Measurements from ENCODE around the gene SSX2IP. TPM values are rescaled to one million over a fixed set of nuclear protein-coding genes. Genes with fewer than 3 reads are reported as not detected.

SSX2IP gene
- total and polyA plus RNA-seq, 4 donors: 3.7 to 21.8 (median 6.4) TPM

DNA sequence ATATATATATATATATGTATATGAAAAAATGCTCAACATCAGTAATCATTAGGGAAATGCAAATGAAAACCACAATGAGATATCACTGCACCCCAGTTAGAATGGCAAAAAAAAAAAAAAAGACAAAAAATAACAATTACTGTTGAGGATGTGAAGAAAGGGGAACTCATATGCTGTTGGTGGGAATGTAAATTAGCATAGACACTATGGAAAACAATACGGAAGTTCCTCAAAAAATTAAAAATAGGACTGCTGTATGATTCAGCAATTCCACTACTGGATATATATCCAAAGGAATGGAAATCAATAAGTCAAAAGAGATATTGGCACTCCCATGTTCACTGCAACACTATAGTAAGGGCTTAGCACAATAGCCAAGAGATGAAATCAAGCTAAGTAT, 74.5 kb downstream of the SSX2IP start (continued):
- TF ChIP-seq, protein P1, sequence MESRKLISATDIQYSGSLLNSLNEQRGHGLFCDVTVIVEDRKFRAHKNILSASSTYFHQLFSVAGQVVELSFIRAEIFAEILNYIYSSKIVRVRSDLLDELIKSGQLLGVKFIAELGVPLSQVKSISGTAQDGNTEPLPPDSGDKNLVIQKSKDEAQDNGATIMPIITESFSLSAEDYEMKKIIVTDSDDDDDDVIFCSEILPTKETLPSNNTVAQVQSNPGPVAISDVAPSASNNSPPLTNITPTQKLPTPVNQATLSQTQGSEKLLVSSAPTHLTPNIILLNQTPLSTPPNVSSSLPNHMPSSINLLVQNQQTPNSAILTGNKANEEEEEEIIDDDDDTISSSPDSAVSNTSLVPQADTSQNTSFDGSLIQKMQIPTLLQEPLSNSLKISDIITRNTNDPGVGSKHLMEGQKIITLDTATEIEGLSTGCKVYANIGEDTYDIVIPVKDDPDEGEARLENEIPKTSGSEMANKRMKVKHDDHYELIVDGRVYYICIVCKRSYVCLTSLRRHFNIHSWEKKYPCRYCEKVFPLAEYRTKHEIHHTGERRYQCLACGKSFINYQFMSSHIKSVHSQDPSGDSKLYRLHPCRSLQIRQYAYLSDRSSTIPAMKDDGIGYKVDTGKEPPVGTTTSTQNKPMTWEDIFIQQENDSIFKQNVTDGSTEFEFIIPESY (IDR thresholded peaks at IDR 0.05): no peak
- TF ChIP-seq HNF4A (conservative IDR thresholded peaks at IDR 0.05): no peak
- TF ChIP-seq YY1 (IDR thresholded peaks at IDR 0.05): no peak

DNA sequence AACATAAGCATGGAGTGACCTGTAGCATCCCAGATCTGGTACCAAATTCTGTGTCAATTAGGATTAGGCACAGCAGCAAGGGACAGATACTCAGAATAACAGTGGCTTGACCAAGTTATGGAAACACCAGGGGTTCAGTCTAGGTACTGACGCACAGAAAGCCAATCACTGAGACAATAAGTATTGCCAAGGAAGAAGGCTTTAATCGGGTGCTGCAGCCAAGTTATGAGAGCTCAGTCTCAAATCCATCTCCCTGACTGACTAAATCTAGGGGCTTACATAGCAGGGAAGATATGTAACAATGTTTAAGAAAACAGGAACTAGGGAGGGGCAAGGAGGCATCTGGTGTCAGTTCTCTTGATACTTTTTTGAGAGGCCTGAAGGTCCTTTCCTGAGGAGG, 76.4 kb downstream of the SSX2IP start:
- Histone ChIP-seq H3K27me3 (ENCODE audit: control insufficient read depth in 4 of 4, insufficient read depth in 4 of 4, low read length in 3 of 4) (no peaks in the 10 kb centered on the region), H3K9me3 (ENCODE audit: control insufficient read depth in 4 of 4, low read length in 3 of 4) (peaks cover 0 to 4% (median 0%) of the 10 kb centered on the region in 4 donors), H3K9ac (ENCODE audit: low read depth in 1 of 2, low read length in 2 of 2) (no peak overlapping the region), H3K27ac (ENCODE audit: low read depth in 1 of 2, low read length in 2 of 2) (no peak overlapping the region), H3K4me3 (ENCODE audit: low read depth in 1 of 3, low read length in 3 of 3) (no peak overlapping the region), H3K4me1 (ENCODE audit: control insufficient read depth in 4 of 4, insufficient read depth in 4 of 4, low read length in 3 of 4) (no peaks in the 10 kb centered on the region), H3K36me3 (ENCODE audit: control insufficient read depth in 4 of 4, insufficient read depth in 3 of 4, low read depth in 1 of 4, low read length in 3 of 4) (no peaks in the 10 kb centered on the region)
- no peak for DNase-seq (ENCODE audit: low spot score)
- 94% methylated on average over 2 of the region's 2 CpGs for WGBS
- TF ChIP-seq NR2F2 (IDR thresholded peaks at IDR 0.05): no peak
- no peak for TF ChIP-seq EGR1 (IDR thresholded peaks at IDR 0.05; ENCODE audit: low read depth in 2 of 2)

DNA sequence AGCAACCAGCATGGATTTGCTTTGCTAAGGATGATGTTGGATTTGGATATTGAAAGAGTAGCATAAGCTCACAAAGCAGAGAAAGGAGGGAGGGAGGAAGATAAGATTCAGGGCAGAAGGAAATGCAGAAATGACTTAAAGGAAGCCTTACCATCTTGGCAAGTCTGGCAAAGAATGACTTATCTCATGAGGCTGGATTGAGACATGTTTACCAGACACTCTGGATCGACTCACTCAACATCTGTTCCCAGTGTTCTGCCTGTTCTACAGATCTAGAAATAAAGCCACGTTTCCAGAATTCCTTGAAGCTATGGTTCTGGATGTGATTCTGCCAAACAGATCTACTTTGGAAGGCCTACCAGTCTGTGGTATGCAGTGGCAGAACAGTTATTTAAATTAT, 77.2 kb downstream of the SSX2IP start:
- Histone ChIP-seq H3K4me1 (ENCODE audit: control insufficient read depth in 4 of 4, insufficient read depth in 4 of 4, low read length in 3 of 4) (no peaks in the 10 kb centered on the region), H3K27ac (ENCODE audit: low read depth in 1 of 2, low read length in 2 of 2) (no peak overlapping the region), H3K9me3 (ENCODE audit: control insufficient read depth in 4 of 4, low read length in 3 of 4) (peaks cover 0 to 4% (median 0%) of the 10 kb centered on the region in 4 donors), H3K36me3 (ENCODE audit: control insufficient read depth in 4 of 4, insufficient read depth in 3 of 4, low read depth in 1 of 4, low read length in 3 of 4) (no peaks in the 10 kb centered on the region), H3K4me3 (ENCODE audit: low read depth in 1 of 3, low read length in 3 of 3) (no peak overlapping the region), H3K9ac (ENCODE audit: low read depth in 1 of 2, low read length in 2 of 2) (no peak overlapping the region), H3K27me3 (ENCODE audit: control insufficient read depth in 4 of 4, insufficient read depth in 4 of 4, low read length in 3 of 4) (no peaks in the 10 kb centered on the region)
- WGBS: 82% methylated on average over 2 of the region's 2 CpGs
- no peak for TF ChIP-seq JUND (IDR thresholded peaks at IDR 0.05)
- no peak for TF ChIP-seq YY1 (IDR thresholded peaks at IDR 0.05)
- no peak for TF ChIP-seq RXRA (IDR thresholded peaks at IDR 0.05)
- TF ChIP-seq, protein P2, sequence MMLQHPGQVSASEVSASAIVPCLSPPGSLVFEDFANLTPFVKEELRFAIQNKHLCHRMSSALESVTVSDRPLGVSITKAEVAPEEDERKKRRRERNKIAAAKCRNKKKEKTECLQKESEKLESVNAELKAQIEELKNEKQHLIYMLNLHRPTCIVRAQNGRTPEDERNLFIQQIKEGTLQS (IDR thresholded peaks at IDR 0.05): no peak
- no peak for TF ChIP-seq FOXA1 (IDR thresholded peaks at IDR 0.05)
- TF ChIP-seq TAF1 (conservative IDR thresholded peaks at IDR 0.05): no peak
- TF ChIP-seq NR2F2 (IDR thresholded peaks at IDR 0.05): no peak
- TF ChIP-seq RAD21 (IDR thresholded peaks at IDR 0.05): no peak
- TF ChIP-seq, protein P3, sequence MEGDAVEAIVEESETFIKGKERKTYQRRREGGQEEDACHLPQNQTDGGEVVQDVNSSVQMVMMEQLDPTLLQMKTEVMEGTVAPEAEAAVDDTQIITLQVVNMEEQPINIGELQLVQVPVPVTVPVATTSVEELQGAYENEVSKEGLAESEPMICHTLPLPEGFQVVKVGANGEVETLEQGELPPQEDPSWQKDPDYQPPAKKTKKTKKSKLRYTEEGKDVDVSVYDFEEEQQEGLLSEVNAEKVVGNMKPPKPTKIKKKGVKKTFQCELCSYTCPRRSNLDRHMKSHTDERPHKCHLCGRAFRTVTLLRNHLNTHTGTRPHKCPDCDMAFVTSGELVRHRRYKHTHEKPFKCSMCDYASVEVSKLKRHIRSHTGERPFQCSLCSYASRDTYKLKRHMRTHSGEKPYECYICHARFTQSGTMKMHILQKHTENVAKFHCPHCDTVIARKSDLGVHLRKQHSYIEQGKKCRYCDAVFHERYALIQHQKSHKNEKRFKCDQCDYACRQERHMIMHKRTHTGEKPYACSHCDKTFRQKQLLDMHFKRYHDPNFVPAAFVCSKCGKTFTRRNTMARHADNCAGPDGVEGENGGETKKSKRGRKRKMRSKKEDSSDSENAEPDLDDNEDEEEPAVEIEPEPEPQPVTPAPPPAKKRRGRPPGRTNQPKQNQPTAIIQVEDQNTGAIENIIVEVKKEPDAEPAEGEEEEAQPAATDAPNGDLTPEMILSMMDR (IDR thresholded peaks at IDR 0.05; ENCODE audit: low read depth, low read length, missing input control): no peak
- TF ChIP-seq FOXA2 (IDR thresholded peaks at IDR 0.05): no peak
- TF ChIP-seq, protein P4, sequence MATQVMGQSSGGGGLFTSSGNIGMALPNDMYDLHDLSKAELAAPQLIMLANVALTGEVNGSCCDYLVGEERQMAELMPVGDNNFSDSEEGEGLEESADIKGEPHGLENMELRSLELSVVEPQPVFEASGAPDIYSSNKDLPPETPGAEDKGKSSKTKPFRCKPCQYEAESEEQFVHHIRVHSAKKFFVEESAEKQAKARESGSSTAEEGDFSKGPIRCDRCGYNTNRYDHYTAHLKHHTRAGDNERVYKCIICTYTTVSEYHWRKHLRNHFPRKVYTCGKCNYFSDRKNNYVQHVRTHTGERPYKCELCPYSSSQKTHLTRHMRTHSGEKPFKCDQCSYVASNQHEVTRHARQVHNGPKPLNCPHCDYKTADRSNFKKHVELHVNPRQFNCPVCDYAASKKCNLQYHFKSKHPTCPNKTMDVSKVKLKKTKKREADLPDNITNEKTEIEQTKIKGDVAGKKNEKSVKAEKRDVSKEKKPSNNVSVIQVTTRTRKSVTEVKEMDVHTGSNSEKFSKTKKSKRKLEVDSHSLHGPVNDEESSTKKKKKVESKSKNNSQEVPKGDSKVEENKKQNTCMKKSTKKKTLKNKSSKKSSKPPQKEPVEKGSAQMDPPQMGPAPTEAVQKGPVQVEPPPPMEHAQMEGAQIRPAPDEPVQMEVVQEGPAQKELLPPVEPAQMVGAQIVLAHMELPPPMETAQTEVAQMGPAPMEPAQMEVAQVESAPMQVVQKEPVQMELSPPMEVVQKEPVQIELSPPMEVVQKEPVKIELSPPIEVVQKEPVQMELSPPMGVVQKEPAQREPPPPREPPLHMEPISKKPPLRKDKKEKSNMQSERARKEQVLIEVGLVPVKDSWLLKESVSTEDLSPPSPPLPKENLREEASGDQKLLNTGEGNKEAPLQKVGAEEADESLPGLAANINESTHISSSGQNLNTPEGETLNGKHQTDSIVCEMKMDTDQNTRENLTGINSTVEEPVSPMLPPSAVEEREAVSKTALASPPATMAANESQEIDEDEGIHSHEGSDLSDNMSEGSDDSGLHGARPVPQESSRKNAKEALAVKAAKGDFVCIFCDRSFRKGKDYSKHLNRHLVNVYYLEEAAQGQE (IDR thresholded peaks at IDR 0.05): no peak
- TF ChIP-seq, protein P5, sequence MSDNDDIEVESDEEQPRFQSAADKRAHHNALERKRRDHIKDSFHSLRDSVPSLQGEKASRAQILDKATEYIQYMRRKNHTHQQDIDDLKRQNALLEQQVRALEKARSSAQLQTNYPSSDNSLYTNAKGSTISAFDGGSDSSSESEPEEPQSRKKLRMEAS (IDR thresholded peaks at IDR 0.05): no peak
- no peak for TF ChIP-seq EGR1 (IDR thresholded peaks at IDR 0.05; ENCODE audit: low read depth in 2 of 2)
- TF ChIP-seq HNF4A (conservative IDR thresholded peaks at IDR 0.05): no peak
- no peak for DNase-seq (ENCODE audit: low spot score)

Data from liver (tissue), 9 donors.